Stimulated activated CD8-positive, alpha-beta memory T cell treated with anti-CD3 and anti-CD28 coated beads, Interleukin-4, amount 100 ng/mL, for 4 hours (primary cell): ENCODE measurements around the gene SFRP5.

Experiments used
- DNase-seq, 2 donors: peaks; one replicate each; pipeline ENCODE4 v3.0.0-alpha.2; 2020; ENCODE audit warnings: low read depth in 2 of 2, low spot score in 1 of 2

The SFRP5 gene

GRCh38 chr10:97788552-97789442 lies 17.0 kb upstream of the SFRP5 start:
- DNase-seq = no peak

DNA sequence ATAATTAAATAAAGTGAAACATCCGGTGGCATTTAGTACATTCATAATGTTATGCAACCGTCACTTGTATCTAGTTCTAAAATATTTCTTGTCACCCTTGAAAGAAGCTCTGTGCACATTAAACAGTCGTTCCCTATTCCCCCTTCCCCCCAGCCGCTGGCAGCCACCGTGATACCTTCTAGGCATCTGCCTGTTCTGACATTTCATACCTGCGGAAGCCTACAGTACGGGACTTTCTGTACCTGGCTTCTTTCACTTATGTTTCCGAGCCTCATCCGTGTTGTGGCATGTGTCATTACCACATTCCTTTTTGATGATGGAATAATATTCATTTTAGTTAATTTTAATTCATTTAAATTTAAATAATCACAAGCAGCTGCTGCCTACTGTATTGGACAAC lies 13.9 kb upstream of the SFRP5 start:
- DNase-seq = no peak

DNA sequence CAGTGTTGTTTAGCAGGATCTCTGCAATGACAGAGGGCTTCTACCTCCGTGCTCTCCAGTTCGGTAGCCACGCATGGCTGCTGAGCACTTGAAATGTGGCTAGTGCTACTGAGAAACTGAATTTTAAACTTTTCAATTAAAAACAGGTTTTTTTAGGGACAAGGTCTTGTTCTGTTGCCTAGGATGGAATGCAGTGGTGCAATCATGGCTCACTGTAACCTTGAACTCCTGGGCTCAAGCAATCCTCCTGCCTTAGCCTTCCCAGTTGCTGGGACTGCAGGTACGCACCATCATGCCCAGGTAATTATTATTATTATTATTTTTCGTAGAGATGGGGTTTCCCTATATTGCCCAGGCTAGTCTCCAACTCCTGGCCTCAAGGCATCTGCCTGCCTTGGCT lies 13.4 kb upstream of the SFRP5 start:
- DNase-seq = no peak

DNA sequence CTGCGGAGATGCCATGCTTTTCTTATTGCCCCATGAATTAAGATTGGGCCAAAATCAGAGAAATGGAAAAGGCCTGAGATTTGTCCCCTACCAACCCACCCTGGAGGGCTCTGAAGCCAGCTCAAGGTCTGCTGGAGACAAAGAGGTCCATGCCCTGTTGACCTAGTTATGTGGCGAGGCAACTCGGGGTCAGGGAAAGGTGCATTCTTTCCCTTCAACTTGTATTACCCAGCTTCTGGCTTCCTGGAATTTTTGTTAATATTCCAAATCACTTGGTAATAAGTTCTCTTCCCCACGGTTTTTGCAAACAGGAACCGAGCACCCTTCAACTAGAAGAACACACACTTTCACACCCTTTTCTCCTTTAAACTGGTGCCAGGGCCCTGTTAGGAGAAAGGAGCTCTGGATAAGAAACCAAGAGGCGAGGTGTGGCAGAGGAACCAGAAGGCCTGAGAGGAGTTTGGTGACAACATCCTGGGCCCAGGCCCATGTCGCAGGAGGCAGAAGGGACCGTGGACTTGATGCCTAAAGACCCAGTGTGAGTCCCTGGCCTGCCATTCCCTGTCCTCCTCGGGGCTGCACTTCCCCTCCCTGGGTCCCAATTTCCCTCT lies 12.5 kb upstream of the SFRP5 start:
- no peak for DNase-seq

DNA sequence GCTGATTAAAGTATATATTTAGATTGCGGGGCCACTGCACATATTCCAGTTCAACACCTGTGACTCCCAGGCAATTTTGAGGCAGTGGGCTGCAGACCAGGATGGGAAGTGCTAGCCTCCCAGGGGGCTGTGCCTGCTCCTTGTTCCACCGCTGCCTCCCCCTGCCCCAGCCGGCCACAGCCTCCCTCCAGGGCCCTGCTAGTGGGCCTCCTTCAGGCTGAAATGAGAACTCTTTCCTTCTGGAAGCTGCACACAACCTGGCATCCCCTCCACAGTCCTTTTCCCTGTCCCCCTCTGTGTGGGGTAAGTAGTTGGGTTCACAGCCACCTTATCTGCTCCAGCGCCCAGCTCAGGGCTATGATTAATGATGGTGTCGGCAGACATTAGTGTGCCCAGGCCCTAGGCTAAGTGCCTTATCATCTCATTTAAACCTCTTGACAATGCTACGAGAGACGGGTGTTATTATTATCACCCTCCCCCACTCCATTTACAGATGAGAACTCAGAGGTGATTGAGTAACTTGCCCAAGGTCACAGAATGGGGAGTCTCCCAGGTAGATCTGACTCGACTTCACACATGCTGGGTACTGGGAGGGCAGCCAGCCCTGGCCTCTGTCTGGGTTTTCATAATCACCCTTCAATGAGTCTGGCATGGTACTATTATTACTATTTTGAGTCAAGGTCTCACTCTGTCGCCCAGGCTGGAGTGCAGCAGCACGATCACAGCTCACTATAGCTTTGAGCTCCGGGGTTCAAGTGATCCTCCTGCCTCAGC lies 10.8 kb upstream of the SFRP5 start:
- no peak for DNase-seq

GRCh38 chr10:97781618-97782331 lies 10.0 kb upstream of the SFRP5 start:
- no peak for DNase-seq

- no peak for DNase-seq
Measured at GRCh38 chr10:97780841-97781617, 9.2 kb upstream of the SFRP5 start.

DNA sequence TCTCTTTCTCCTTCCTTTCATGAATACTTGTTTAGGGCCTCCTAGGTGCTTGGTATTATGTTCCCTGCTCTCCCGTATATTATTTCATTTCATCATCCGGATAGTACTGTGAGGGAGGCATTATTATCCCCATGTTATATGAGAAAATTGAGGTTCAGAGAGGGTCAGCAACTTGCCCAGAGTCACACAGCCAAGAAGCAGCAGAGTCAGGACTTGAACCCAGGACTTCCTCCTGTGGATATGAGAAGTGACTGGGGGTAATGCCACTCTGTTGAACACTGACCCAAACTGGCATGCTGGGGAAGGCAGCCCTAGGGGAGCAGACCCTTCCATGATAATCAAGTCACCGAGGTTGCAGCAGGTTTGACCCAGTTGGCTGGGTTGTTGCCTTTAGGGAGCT lies 8.2 kb upstream of the SFRP5 start:
- DNase-seq = no peak

DNA sequence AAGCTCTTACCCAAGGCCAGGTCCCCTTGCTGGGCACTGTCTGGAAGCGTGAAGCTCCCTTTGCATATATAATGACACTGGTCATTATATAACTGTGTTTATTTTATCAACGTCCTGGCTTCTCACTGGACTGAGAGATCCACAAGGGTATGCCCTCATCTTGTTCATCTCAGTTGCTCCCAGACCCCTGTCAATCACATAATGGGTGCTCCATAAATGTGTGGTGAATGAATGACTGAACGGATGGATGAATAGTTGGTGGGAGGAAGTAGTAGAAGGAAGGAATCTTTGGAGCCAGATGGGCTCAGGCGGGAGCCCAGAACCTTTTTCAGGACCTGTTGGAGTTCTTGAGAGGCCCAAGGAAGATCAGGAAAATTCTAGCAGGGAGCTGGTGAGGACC lies 7.7 kb upstream of the SFRP5 start:
- no peak for DNase-seq

- DNase-seq = no peak
Measured at GRCh38 chr10:97778452-97779302, 6.9 kb upstream of the SFRP5 start.

DNA sequence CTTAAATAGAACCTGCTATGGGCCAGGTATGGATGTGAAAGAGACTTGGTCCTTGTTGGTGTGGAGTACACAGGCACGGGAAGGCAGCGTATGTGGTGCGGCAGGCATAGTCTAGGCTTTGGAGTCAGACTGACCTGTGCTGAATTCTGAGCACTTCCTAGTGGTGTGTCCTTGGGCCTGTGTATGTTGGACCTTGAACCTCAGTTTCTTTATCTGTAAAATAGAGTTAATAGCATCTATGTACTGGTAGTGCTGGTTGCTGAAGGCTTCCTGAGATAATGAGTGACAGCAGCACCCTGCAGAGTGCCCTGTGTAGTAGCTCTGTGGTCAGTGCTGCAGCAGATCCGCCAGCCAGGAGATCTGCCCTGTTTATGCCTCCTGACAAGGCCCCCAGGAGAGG lies 5.3 kb upstream of the SFRP5 start:
- no peak for DNase-seq

DNA sequence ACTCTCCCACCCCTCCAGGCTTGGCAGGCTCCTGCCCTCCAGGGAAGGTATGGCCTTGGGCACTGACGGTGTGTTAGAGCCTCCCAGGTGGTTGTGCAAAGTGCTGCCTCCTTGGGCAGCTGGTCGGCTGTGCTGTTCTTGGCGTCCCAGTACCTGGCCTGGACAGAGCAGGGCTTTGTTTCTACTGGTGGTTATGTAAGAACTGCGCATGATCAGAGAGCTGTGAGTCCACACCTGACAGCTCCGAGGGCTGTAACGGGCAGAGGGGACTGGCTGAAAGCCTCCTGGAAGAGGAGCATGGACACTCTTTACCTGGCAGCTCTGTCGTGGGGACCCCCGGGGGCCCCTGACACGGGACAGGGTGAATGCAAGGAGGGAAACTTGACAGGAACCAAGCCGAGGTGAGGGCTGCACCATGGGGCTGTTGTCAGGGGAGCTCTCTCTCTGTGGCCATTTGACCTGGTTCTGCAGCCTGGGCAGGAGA lies 3.1 kb upstream of the SFRP5 start:
- no peak for DNase-seq

- no peak for DNase-seq
Measured at GRCh38 chr10:97773096-97773495, 1.3 kb upstream of the SFRP5 start.

- DNase-seq = no peak
Measured at GRCh38 chr10:97771055-97771891, 526 bp downstream of the SFRP5 start.

- DNase-seq = no peak
Measured at GRCh38 chr10:97770255-97770654, 1.5 kb downstream of the SFRP5 start.

DNA sequence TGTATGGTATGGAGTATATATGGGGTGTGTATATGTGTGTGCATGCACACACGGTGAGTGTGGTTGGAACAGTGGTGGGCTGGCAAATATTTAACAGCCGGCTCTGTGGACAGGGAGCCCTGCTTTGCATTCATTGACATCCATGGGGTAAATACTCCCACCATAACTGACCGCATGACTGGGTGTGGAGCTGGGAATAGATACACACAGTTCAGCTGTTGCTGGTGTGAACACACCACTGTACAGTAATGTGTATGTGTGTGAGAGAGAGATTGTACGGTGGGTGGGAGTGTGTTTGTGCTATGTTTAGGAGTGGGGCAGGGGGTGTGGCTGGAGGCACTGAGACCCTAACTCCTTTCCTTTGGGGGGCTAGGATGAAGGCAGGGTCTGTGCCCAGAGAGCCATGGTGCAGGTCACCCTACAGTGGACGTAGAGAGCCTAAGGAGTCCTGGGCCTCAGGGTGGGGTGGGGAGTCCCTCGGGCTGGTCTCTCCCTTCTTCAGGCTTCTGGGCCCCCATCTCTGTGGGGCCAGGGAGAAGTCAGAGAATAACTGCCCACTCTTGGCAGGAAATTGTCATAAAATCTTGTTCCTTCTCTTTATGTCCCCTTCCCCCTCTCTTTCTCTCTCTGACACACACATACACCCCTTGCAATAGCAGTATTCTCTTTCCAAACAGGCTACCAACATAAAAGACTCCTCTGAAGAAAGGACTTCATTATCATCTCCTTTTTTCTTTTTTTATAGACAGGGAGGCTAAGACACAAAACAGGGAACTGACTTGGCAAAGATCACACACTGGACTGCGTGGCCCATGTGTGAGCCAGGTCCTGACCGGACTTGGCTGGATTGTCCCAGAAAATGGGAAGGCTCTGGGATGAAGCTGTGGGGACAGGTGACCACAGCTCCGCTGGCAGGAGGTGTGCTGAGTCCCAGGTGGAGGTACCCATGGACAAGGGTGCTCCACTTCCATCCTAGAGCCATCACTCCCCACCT lies 3.2 kb downstream of the SFRP5 start:
- DNase-seq = no peak
